HG03378 (cell line): ENCODE data around the gene IRF3.

Experiments
- ATAC-seq: cut with Tn5 transposase; IDR thresholded peaks from one replicate; pipeline ENCODE4 v1.9.1; 2021; ENCODE audit warnings: mild to moderate bottlenecking, moderate library complexity; ENCODE audit not compliant: unreplicated experiment

The IRF3 gene, protein sequence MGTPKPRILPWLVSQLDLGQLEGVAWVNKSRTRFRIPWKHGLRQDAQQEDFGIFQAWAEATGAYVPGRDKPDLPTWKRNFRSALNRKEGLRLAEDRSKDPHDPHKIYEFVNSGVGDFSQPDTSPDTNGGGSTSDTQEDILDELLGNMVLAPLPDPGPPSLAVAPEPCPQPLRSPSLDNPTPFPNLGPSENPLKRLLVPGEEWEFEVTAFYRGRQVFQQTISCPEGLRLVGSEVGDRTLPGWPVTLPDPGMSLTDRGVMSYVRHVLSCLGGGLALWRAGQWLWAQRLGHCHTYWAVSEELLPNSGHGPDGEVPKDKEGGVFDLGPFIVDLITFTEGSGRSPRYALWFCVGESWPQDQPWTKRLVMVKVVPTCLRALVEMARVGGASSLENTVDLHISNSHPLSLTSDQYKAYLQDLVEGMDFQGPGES

DNA sequence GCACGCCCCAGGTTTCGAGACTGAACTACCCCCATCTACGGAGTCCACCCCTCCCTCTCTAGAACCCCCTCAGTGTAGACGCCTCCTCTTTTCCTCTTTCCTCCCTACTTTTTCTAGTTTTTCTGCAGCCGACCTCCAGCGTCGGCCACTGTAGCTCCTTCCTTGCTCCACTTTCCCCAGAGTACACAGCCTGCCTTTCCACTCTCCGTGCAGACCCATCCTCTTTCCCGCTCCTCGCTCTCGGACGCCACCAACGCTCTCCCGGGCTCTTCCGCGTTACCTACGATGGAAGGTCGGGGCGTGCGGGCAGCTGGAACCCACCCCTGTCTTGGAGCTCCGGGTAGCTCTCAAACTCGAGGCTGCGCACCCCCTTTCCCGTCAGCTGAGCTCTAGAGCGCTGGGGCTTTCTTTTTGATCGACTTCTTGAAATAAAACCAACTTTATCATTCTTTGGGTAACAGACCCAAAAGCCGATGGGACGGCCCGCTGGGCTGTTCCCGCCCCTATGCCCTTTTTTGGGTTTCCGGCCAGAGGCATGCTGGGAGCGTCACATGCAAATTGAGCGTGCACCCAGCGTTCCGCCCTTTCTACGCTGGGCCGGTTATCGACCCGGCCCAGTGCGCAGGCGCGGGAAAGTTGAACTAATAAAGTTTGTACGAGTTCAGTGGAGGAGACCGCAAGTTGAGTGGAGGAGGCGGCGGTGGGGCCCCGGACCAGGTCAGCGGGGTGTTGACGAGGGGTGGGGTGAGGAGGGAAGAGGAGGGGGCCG is at the start of gene IRF3, which contains the start of gene BCL2L12:
Gene IRF3, minus strand, starts transcription at position 507 of the 769 bp plus-strand sequence. CDS start 1,019 bp downstream, outside the sequence.
Gene BCL2L12, plus strand, starts transcription at position 583 of the 769 bp plus-strand sequence. CDS start 760 bp downstream, outside the sequence.
- peak; percentile 77 for ATAC-seq

DNA sequence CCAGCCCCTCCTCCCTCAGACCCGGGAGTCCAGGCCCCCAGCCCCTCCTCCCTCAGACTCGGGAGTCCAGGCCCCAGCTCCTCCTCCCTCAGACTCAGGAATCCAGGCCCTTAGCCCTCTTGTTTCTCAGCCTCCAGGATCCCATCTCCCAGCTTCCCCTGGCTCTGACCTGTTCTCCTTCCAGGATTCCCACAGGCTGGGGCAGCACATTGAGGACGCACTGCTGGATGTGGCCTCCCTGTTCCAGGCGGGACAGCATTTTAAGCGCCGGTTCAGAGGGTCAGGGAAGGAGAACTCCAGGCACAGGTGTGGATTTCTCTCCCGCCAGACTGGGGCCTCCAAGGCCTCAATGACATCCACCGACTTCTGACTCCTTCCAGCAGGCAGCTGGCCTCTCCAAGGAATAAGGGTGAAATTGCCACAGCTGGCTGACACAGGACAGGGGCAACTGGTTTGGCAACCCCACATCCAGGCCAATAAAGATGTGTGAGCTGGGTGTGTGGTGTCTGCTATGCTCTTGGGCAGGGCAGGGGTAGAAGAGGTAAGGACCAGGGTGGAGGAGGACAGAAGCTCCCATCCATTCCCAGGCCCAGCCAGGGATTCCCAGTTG is 47.7 kb upstream of the IRF3 start:
- no peak for ATAC-seq

DNA sequence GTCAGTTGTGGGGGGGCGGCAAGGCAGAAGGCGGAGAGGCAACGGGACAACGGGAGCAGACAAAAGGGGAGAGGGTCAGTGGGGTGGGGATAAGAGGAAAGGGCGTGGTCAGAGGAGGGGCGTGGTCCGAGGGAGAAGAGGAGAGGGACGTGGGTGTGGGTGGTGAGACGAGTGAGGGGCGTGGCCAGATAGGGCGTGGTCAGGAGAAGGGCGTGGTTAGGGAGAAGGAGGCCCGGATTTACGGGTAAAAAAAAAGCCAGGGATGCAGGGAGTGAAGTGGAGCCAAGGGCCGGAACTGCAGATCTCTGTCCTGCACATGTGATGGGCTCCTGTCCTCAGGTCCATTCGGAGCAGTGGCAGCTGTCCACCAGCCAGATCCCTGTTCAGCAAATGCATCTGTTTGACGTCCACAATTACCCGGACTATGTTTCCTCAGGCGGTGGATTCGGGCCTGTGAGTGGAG is 46.8 kb upstream of the IRF3 start:
- no peak for ATAC-seq

DNA sequence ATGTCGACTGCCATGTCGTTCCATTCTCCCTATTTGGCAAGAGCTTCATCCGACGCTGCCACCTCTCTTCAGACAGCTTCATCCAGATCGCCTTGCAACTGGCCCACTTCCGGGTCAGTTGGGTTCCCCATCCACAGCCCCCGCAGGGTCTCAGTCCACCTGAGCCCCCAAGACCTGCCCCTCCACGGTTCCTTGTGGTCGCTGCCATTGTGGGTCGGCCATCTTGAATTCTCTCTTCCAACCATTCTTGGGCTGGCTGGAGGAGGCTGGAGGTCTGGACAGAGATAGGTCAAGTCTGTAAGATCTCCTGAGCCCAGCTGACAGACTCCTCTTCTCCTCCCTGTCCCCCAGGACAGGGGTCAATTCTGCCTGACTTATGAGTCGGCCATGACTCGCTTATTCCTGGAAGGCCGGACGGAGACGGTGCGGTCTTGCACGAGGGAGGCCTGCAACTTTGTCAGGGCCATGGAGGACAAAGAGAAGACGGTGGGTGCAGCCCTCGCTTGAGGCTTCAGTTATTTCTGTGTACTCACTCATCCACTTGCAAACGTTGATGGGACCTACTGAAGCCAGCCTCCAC is 44.8 kb upstream of the IRF3 start:
- no peak for ATAC-seq

DNA sequence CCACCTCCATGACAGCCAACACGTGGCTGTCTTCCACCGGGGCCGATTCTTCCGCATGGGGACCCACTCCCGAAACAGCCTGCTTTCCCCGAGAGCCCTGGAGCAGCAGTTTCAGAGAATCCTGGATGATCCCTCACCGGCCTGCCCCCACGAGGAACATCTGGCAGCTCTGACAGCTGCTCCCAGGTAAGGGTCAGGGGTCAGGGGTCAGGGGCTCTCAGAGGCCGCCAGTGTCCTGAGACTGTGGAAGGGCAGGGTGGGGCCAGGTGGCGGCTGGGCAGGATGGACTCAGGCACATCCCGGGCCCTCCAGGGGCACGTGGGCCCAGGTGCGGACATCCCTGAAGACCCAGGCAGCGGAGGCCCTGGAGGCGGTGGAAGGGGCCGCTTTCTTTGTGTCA is 40.3 kb upstream of the IRF3 start:
- no peak for ATAC-seq

DNA sequence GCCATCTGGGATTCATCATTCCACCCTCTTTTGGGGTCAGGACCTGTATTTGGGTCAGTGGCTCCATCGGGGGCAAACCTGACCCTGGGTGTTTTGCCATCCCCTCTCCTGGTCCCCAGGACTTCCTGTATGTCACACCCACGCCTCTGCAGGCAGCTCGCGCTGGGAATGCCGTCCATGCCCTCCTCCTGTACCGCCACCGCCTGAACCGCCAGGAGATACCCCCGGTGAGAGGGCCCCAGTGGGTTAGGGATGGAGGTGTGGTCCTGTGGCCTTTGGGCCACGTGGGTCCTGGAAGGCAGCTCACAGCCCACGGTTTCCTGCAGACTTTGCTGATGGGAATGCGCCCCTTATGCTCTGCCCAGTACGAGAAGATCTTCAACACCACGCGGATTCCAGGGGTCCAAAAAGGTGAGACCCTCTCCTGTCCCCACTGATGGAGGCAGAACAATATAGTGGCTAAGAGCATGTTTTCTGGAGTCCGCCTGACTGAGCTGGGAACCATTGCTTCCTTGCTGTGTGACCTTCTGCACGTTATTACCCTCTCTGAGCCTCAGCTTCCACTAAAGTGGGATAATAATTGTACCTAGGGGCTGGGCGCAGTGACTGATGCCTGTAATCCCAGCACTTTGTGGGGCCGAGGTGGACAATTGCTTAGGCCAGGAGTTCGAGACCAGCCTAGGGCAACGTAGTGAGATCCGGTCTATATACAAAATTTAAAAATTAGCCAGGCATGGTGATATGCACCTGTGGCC is 39.4 kb upstream of the IRF3 start:
- ATAC-seq: no peak

DNA sequence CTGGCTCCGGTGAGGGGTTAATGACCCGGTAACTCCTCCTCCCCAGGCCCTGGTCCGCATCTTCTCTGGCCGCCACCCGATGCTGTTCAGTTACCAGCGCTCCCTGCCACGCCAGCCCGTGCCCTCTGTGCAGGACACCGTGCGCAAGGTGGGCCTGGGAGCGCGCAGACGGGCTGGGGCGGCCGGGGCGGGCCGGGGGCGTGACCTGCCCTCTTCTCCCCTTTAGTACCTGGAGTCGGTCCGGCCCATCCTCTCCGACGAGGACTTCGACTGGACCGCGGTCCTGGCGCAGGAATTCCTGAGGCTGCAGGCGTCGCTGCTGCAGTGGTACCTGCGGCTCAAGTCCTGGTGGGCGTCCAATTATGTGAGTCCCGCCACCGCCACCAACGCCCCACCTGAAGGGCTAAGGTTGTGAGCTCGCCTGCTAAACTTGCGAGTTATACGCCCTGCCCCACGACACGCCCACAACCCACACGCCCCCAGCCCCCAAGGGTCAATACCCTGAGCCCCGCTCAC is 35.7 kb upstream of the IRF3 start:
- no peak for ATAC-seq

DNA sequence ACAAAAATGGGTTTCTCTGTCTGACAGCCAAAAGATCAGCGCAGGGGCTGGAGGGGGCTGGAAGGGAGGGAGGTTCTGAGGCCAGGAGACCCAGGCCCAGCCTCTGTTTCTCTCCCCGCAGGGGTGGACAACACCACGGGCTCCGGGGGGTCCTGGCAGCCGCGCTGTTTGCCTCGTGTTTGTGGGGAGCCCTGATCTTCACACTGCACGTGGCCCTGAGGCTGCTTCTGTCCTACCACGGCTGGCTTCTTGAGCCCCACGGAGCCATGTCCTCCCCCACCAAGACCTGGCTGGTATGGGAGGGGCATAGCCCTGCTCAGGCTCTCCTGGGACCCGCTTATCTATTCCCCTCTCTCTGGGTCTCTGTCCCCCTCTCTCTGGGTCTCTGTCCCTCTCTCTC is 34.9 kb upstream of the IRF3 start:
- ATAC-seq: no peak

DNA sequence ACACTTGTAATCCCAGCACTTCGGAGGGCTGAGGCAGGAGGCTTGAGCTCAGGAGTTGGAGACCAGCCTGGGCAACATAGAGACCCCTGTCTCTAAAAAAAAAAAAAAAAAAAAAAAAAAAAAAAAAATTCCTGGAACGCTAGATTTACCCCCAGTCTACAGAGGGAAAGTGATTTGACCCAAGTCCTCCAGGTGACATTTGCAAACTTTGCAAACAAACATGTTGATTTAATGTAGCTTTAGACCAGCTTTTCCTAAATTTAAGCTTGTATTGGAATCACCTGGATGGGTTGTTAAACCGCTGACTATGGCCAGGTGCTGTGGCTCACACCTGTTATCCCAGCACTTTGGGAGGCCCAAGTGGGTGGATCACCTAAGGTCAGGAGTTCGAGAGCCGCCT is 33.7 kb upstream of the IRF3 start:
- no peak for ATAC-seq

DNA sequence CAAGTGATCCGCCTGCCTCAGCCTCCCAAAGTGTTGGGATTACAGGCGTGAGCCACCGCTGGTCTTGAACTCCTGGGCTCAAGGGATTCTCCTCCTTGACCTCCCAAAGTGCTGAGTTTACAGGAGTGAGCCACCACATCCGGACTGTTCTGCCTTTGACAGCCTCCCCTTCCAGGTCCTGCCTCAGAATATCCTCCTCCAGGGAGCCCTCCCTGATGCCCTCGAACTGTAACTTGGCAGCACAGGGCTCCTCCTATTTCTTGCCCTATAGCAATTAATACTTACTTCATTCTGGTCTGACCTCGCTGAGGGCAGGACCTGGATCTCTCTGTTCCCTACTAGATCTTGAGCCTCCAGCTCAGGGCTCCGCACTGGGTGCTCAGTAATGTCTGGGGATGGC is 31.2 kb upstream of the IRF3 start:
- no peak for ATAC-seq

DNA sequence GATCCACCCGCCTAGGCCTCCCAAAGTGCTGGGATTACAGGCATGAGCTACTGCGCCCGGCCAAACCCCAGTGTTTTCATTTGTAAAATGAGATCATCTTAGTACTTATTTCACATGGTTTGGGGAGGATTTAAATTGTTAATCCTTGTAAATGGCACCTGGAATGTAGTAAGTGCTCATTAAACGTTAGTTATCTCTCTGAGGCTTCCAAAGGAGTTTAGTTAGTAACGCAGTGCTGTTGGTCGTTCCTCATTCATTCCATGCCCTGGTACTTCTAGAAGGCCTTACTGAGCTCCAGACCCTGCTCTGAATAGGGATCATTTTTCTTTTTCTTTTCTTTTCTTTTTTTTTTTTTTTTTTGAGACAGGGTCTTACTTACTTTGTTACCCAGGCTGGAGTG is 30.5 kb upstream of the IRF3 start:
- no peak for ATAC-seq

DNA sequence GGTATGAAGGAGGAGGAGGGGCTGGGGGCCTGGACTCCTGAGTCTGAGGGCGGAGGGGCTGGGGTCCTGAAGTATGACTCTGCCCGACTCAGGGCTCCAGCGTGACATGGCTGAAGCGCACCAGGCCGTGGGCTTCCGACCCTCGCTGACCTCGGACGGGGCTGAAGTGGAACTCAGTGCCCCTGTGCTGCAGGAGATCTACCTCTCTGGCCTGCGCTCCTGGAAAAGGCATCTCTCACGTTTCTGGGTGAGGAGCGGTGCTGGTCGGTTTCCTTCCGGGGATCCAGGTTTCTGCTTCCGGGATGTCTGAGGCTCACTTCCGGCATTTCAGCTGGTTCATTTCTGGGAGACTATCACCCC is 26.5 kb upstream of the IRF3 start:
- ATAC-seq: no peak

DNA sequence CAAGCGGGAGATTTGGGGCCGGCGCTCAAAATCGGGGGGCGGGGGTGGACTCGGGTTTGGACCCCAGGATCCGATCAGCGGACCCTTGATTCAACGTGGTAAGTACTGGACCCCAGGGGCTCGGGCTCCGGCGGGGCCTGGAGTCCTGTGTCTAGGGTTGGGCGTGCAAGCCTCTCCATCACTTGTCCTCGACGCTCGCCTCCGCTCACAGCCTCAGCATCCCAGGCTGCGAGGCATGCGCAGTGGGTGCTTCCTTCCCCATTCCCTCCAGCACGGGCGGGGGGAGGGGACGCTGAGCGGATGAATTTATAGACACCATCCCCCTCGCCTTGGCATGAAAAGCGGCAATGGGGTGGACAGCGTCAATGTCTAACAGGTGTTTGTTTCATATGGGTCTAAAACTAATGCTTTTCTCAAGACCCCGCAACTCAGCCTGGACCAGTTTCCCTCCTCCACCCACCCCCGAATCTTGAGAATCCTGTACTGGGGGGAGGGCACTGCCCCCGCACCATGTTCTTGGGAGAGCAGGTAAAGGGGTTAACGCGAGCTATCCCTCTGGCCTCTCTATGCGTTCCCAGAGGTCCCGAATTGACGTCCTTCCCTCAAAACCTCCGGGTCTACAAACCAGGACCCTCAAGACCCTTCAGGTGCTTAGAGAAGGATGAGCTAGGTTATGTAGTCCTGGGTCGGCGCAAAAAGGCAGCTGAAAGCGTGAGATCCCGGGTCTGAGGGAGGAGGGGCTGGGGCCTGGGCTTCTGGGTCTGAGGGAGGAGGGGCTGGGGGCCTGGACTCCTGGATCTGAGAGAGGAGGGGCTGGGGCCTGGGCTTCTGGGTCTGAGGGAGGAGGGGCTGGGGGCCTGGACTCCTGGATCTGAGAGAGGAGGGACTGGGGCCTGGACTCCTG is 25.8 kb upstream of the IRF3 start:
- ATAC-seq: no peak

DNA sequence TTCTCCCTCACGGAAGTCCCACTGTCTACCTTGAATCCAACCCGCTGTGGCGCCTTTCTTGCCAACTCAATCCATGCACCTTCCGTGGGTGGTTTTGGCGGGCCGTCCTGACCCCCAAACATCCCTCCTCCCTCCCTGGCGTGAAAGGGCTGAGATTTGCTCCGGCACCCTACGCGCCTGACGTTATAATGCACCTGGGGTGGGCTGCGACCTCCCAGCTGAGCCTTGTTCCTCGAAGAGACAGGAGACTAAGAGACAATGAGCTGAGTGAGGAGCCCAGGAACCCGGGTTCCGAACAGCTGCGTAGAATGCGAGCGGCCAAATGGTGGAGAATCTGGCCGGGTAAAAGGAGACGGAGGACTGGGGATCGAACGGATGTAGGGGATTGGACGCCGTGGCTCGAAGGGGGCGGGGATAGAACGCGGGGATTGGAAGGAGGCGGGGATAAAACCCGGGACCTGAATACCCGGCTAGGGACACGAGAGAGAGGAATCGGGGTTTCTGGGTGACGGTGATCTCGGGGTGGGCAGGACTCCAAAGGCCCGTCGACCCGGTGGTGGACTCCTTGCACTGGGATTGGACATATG is 25.1 kb upstream of the IRF3 start, which contains the start of gene CPT1C:
Gene CPT1C, plus strand, starts transcription at position 461 of the 587 bp plus-strand sequence. CDS start 1,137 bp downstream, outside the sequence.
- ATAC-seq: no peak

DNA sequence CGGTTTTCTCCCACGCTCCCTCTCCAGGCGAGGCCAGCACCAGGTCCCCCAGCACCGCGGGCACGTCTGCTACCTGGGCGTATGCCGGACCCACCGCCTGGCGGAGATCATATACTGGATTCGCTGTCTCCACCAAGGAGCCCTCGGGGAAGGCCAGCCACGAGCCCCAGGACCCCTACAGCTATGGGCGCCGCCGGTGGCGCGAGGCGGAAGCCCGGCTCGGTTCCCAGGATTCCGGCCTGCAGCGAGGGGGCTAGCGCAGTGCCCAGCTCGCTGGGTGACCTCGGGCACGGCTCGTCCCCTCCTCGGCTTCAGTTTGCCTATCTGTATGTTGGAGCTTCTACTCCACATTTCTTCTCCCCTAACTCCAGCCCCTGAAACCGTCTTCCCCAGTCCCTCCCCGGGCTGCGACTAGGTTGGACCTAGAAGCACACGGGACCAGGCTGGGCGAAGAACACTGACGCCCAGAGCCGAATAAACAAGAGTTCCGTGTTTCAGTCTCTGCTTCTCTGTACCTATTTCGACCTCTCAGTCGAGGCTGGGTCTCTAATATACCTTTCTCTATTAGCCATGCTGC is 24.5 kb upstream of the IRF3 start:
- ATAC-seq: no peak

DNA sequence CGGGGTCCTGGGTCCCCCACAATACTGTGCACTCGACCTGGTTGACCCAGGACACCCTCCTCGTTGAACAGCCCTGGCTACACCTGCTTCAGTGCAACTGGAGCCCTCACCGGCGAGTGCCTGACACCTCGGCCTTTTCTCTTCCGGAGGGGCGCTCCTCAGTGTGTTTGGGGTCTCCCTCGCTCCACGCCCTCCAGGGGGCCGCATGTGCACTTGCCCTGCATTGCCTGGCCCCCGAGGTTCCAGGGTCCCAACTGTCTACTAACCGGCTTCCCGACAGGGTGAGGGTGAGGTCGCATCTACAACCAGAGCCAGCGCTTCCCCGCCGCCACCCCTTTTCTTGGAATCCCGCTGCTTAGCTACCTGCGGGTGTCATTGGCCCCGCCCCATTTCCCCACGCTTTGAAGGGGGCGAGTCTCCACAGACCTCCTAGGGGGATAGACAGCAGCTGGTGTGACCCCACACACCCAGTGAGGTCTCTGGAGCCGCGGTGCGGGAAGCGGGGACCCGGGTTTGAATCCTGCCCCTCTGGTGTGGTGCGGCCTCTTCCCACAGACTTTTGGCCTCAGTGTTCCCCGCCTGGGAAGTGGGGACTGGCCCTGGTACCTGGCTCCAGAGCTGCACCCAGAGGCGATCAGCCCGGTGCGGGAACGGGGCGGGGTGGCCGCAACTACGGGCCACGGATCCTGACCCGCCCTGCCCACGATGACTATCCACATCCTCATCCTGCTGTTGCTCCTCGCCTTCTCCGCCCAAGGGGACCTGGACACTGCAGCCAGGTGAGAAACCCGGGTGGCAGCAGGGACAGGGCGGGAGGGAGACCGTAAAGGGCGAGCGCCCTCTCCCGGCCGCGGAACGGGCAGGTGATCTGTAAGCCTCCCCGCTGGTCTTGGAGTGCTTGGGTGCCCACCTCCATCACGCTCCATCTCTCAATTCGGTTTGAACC is 23.7 kb upstream of the IRF3 start, which contains the start of gene ADM5:
Gene ADM5, plus strand, starts transcription at position 462 of the 946 bp plus-strand sequence. Its CDS starts 244 bp downstream, at position 706.
- no peak for ATAC-seq

DNA sequence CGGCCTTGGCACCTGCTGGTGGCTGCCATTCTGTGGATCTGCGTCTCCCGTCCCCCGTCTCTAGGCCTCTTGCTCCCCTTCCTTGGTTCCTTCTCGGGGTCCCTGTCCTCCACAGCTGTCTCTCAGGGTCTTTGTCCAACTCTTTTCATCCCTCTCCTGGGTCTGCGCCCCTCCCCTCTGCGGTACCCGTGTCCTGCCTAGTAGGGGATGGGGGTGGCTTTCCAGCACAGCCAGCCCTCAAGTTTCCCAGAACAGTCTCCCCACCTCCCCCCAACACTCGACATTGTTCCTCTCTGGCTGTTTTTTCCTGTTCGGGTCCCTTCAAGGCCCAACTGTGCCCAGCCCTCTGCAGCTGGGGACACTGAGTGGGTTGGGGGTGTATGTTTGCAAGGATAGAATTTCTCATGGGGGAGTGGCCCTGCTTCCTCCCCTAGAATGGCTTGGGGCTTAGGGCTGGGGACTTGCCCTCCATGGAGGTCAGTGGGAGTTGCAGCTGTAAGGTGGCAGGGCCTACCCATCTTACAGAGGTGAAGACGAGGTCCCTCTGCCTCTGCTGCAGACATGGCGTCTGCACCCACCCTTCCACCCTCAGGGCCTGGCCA is 23.0 kb upstream of the IRF3 start:
- ATAC-seq: no peak
